ENCODE results near the gene LAPTM5.

Gene LAPTM5

GRCh38 chr1:30723331-30723755 lies 34.2 kb downstream of the LAPTM5 start, which contains the start of gene MATN1:
Gene MATN1, minus strand, starts transcription at chr1:30723585. Its CDS starts 34 bp downstream, at chr1:30723551.
- no CpG with 5 or more reads among the region's 14 CpGs for WGBS (ENCODE audit: extremely low coverage, insufficient coverage, insufficient read length)
- Histone ChIP-seq H3K36me3 (ENCODE audit: control insufficient read depth in 1 of 2, insufficient read depth in 2 of 2, low read length in 2 of 2) (no peaks in the 10 kb centered on the region), H3K4ac (ENCODE audit: low read depth, low read length) (no peak within 1 kb of the TSS), H4K91ac (ENCODE audit: low read depth, low read length) (no peak within 1 kb of the TSS), H3K4me2 (ENCODE audit: low read length) (no peak within 1 kb of the TSS), H3K4me3 (ENCODE audit: low read depth, low read length) (no peak within 1 kb of the TSS), H2BK120ac (ENCODE audit: insufficient read depth, low read length, poor library complexity) (no peak within 1 kb of the TSS), H3K27ac (ENCODE audit: low read depth, low read length) (no peak within 1 kb of the TSS), H3K27me3 (ENCODE audit: insufficient read depth, low read length) (no peaks in the 10 kb centered on the region), H4K12ac (ENCODE audit: low read depth, low read length) (no peak within 1 kb of the TSS), H3K79me2 (ENCODE audit: control insufficient read depth, insufficient read depth, low read length, poor library complexity) (peaks cover 3% of the 10 kb centered on the region), H3K14ac (ENCODE audit: low read length) (no peak within 1 kb of the TSS), H4K8ac (ENCODE audit: low read depth, low read length) (no peak within 1 kb of the TSS), H3K18ac (ENCODE audit: low read length) (no peak within 1 kb of the TSS), H2AK5ac (ENCODE audit: low read length) (no peak within 1 kb of the TSS), H3K4me1 (ENCODE audit: control insufficient read depth in 1 of 2, insufficient read depth in 2 of 2, low read length in 2 of 2) (peaks cover 5 to 7% of the 10 kb centered on the region in 2 experiments), H3K9ac (ENCODE audit: low read length) (no peak within 1 kb of the TSS), H2AFZ (ENCODE audit: insufficient read depth, low read length, poor library complexity) (no peak within 1 kb of the TSS), H3K23ac (ENCODE audit: low read length) (no peak within 1 kb of the TSS), H3K79me1 (ENCODE audit: low read length) (peaks cover 5% of the 10 kb centered on the region), H2BK5ac (ENCODE audit: low read depth, low read length, poor library complexity) (no peak within 1 kb of the TSS), H3K9me3 (ENCODE audit: insufficient read depth, low read depth, low read length) (no peaks in the 10 kb centered on the region), H2BK12ac (ENCODE audit: low read length) (no peak within 1 kb of the TSS)
- no peak for DNase-seq

DNA sequence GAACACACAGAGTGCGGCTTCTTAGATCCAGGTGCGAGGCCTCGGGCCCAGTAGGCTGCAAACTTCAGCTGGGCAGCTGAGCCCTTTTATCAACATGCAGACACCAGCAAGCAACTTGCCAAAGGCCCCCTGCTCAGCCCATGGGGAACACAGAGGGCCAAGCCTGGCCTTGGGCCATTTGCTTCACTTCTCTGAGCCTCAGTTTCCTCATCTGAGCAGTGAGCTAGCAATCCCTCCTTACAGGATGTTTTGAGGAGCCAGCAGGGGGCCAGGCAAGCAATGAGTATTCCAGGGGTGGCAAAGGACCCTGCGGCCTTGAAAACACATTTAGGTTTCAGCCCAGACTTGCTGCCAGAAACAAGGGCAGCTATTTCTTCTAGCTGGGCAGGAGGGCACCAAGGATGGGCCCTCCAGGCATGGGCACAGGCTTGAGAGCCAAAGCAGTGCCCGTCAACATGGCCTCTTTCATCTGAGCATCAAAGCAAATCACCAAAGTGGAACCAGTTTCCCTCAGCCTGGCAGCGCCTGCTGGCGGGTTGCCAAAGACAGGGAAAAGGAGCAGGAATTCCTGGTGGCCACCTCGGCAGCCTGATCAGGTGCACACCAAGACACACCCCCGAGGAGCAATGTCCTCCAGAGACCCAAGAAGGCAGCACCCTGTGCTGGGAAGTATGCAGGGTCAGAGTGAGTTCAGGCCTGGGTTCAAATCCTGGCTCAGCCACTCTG lies 35.6 kb downstream of the LAPTM5 start:
- Histone ChIP-seq H3K27ac (ENCODE audit: low read depth, low read length) (no peak overlapping the region), H2AFZ (ENCODE audit: insufficient read depth, low read length, poor library complexity) (no peak overlapping the region), H3K9me3 (ENCODE audit: insufficient read depth, low read depth, low read length) (no peaks in the 10 kb centered on the region), H3K4me1 (ENCODE audit: control insufficient read depth in 1 of 2, insufficient read depth in 2 of 2, low read length in 2 of 2) (peaks cover 0 to 4% of the 10 kb centered on the region in 2 experiments), H2BK12ac (ENCODE audit: low read length) (no peak overlapping the region), H2BK120ac (ENCODE audit: insufficient read depth, low read length, poor library complexity) (no peak overlapping the region), H3K4me2 (ENCODE audit: low read length) (no peak overlapping the region), H3K79me2 (ENCODE audit: control insufficient read depth, insufficient read depth, low read length, poor library complexity) (peaks cover 3% of the 10 kb centered on the region), H3K4me3 (ENCODE audit: low read depth, low read length) (no peak overlapping the region), H3K36me3 (ENCODE audit: control insufficient read depth in 1 of 2, insufficient read depth in 2 of 2, low read length in 2 of 2) (no peaks in the 10 kb centered on the region), H3K18ac (ENCODE audit: low read length) (no peak overlapping the region), H3K27me3 (ENCODE audit: insufficient read depth, low read length) (no peaks in the 10 kb centered on the region), H3K4ac (ENCODE audit: low read depth, low read length) (no peak overlapping the region), H4K12ac (ENCODE audit: low read depth, low read length) (no peak overlapping the region), H2BK5ac (ENCODE audit: low read depth, low read length, poor library complexity) (no peak overlapping the region), H3K23ac (ENCODE audit: low read length) (no peak overlapping the region), H4K91ac (ENCODE audit: low read depth, low read length) (no peak overlapping the region), H4K8ac (ENCODE audit: low read depth, low read length) (no peak overlapping the region), H3K9ac (ENCODE audit: low read length) (no peak overlapping the region), H3K79me1 (ENCODE audit: low read length) (peaks cover 5% of the 10 kb centered on the region), H3K14ac (ENCODE audit: low read length) (no peak overlapping the region), H2AK5ac (ENCODE audit: low read length) (no peak overlapping the region)
- DNase-seq, result no peak
- WGBS (ENCODE audit: extremely low coverage, insufficient coverage, insufficient read length), result no CpG with 5 or more reads among the region's 9 CpGs

- Histone ChIP-seq H3K14ac (ENCODE audit: low read length) (no peak overlapping the region), H2BK12ac (ENCODE audit: low read length) (no peak overlapping the region), H3K4me2 (ENCODE audit: low read length) (no peak overlapping the region), H3K27ac (ENCODE audit: low read depth, low read length) (no peak overlapping the region), H3K36me3 (ENCODE audit: control insufficient read depth in 1 of 2, insufficient read depth in 2 of 2, low read length in 2 of 2) (no peaks in the 10 kb centered on the region), H3K4me3 (ENCODE audit: low read depth, low read length) (no peak overlapping the region), H3K18ac (ENCODE audit: low read length) (no peak overlapping the region), H2AFZ (ENCODE audit: insufficient read depth, low read length, poor library complexity) (no peak overlapping the region), H3K79me2 (ENCODE audit: control insufficient read depth, insufficient read depth, low read length, poor library complexity) (peaks cover 3% of the 10 kb centered on the region), H3K9ac (ENCODE audit: low read length) (no peak overlapping the region), H2BK120ac (ENCODE audit: insufficient read depth, low read length, poor library complexity) (no peak overlapping the region), H2AK5ac (ENCODE audit: low read length) (no peak overlapping the region), H3K79me1 (ENCODE audit: low read length) (peaks cover 5% of the 10 kb centered on the region), H3K9me3 (ENCODE audit: insufficient read depth, low read depth, low read length) (no peaks in the 10 kb centered on the region), H3K27me3 (ENCODE audit: insufficient read depth, low read length) (no peaks in the 10 kb centered on the region), H3K4ac (ENCODE audit: low read depth, low read length) (no peak overlapping the region), H2BK5ac (ENCODE audit: low read depth, low read length, poor library complexity) (no peak overlapping the region), H4K8ac (ENCODE audit: low read depth, low read length) (no peak overlapping the region), H3K4me1 (ENCODE audit: control insufficient read depth in 1 of 2, insufficient read depth in 2 of 2, low read length in 2 of 2) (peaks cover 0 to 4% of the 10 kb centered on the region in 2 experiments), H4K12ac (ENCODE audit: low read depth, low read length) (no peak overlapping the region), H4K91ac (ENCODE audit: low read depth, low read length) (no peak overlapping the region), H3K23ac (ENCODE audit: low read length) (no peak overlapping the region)
- WGBS (ENCODE audit: extremely low coverage, insufficient coverage, insufficient read length), result no CpG with 5 or more reads among the region's 27 CpGs
- no peak for DNase-seq
Observed at GRCh38 chr1:30721341-30721793, 36.2 kb downstream of the LAPTM5 start.

GRCh38 chr1:30720271-30721223 lies 37.0 kb downstream of the LAPTM5 start:
- no CpG with 5 or more reads among the region's 16 CpGs for WGBS (ENCODE audit: extremely low coverage, insufficient coverage, insufficient read length)
- H3K27me3 ChIP-seq (ENCODE audit: insufficient read depth, low read length), result no peaks in the 10 kb centered on the region
- peaks cover 1% of the 10 kb centered on the region for H3K9me3 ChIP-seq (ENCODE audit: insufficient read depth, low read depth, low read length)
- H4K12ac ChIP-seq (ENCODE audit: low read depth, low read length), result no peak overlapping the region
- H4K8ac ChIP-seq (ENCODE audit: low read depth, low read length), result no peak overlapping the region
- H2AK5ac ChIP-seq (ENCODE audit: low read length), result no peak overlapping the region
- H3K4me2 ChIP-seq (ENCODE audit: low read length), result no peak overlapping the region
- H3K27ac ChIP-seq (ENCODE audit: low read depth, low read length), result no peak overlapping the region
- no peaks in the 10 kb centered on the region for H3K36me3 ChIP-seq (ENCODE audit: control insufficient read depth in 1 of 2, insufficient read depth in 2 of 2, low read length in 2 of 2)
- no peak overlapping the region for H2BK5ac ChIP-seq (ENCODE audit: low read depth, low read length, poor library complexity)
- H4K91ac ChIP-seq (ENCODE audit: low read depth, low read length), result no peak overlapping the region
- H3K9ac ChIP-seq (ENCODE audit: low read length), result no peak overlapping the region
- no peak overlapping the region for H2BK12ac ChIP-seq (ENCODE audit: low read length)
- H3K4me1 ChIP-seq (ENCODE audit: control insufficient read depth in 1 of 2, insufficient read depth in 2 of 2, low read length in 2 of 2), result peaks cover 0 to 4% of the 10 kb centered on the region in 2 experiments
- no peak overlapping the region for H3K4ac ChIP-seq (ENCODE audit: low read depth, low read length)
- no peak overlapping the region for H2AFZ ChIP-seq (ENCODE audit: insufficient read depth, low read length, poor library complexity)
- H3K4me3 ChIP-seq (ENCODE audit: low read depth, low read length), result no peak overlapping the region
- H3K18ac ChIP-seq (ENCODE audit: low read length), result no peak overlapping the region
- H3K79me1 ChIP-seq (ENCODE audit: low read length), result peaks cover 5% of the 10 kb centered on the region
- peaks cover 3% of the 10 kb centered on the region for H3K79me2 ChIP-seq (ENCODE audit: control insufficient read depth, insufficient read depth, low read length, poor library complexity)
- no peak overlapping the region for H3K23ac ChIP-seq (ENCODE audit: low read length)
- DNase-seq, result no peak
- H2BK120ac ChIP-seq (ENCODE audit: insufficient read depth, low read length, poor library complexity), result no peak overlapping the region
- no peak overlapping the region for H3K14ac ChIP-seq (ENCODE audit: low read length)
